Measurements from ENCODE around the gene USP22.

USP22 gene

DNA sequence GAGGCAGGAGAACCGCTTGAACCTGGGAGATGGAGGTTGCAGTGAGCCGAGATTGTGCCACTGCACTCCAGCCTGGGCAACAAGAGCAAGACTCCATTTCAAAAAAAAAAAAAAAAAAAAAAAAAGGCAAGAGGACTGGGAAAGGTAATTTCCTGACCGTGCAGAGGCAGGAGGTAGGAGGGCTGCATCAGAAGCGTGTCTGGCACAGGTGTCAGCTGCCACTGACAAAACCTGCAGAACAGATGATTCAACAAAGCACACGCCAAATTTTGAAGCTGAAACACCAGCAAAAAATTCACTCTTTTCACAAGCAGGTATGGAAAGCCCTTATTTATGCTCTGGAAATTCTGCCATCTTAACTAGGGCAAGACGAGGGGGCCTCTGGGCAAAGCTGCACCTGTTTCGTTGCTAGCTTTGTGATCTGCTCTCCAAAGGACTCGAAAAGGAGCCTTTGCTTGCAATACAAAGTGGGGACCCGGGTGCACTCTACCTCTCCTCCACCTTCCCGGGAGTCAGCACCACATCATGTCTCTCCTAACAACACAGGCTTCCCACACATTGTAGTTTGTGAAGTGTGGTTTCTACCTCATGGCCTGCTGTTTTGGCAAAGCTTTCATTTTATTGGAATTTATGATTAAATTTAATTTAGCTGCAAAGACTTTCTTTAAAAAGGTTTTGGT, 33.7 kb downstream of the USP22 start:
- no peak for DNase-seq (ENCODE audit: low read depth)
- H3K4me3 ChIP-seq (ENCODE audit: low read depth, low read length), result no peak overlapping the region
- in situ Hi-C loops (cut with HindIII; ENCODE audit: low sequenced_read_pairs), result loop anchor here (5.0 kb wide), 1 partner anchor 102 kb away; no protein-coding TSS in a partner anchor
- TF ChIP-seq CTCF (IDR thresholded peaks at IDR 0.05; ENCODE audit: low read depth, low read length, missing control alignments), result no peak

GRCh38 chr17:21008160-21008915, 34.5 kb downstream of the USP22 start:
- no peak for DNase-seq (ENCODE audit: low read depth)
- in situ Hi-C loops (cut with HindIII; ENCODE audit: low sequenced_read_pairs), result loop anchor here (5.0 kb wide), 1 partner anchor 101 kb away; no protein-coding TSS in a partner anchor
- H3K4me3 ChIP-seq (ENCODE audit: low read depth, low read length), result no peak overlapping the region
- TF ChIP-seq CTCF (IDR thresholded peaks at IDR 0.05; ENCODE audit: low read depth, low read length, missing control alignments), result no peak

- DNase-seq (ENCODE audit: low read depth), result no peak
- in situ Hi-C loops (cut with HindIII; ENCODE audit: low sequenced_read_pairs), result loop anchor here (5.0 kb wide), 1 partner anchor 100 kb away; no protein-coding TSS in a partner anchor
- no peak for TF ChIP-seq CTCF (IDR thresholded peaks at IDR 0.05; ENCODE audit: low read depth, low read length, missing control alignments)
- no peak overlapping the region for H3K4me3 ChIP-seq (ENCODE audit: low read depth, low read length)
Observed at GRCh38 chr17:21007646-21008045, 35.2 kb downstream of the USP22 start.

DNA sequence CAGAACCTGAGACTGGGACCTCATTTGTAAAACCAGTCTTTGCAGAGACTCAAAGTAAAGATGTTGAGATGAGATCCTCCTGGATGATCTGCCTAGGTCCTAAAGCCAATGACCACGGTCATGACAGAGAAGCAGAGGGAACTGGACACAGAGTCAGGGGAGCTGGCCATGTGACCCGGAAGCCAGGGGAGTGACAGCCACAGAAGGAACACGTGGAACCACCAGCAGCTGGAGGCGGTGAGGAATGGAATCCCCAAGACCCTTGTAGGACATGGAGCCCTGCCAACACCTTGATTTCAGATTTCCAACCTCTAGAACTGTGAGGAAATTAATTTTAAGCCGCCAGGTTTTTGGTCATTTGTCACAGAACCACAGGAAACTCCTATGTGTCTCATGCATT, 37.0 kb downstream of the USP22 start:
- no peak overlapping the region for H3K4me3 ChIP-seq (ENCODE audit: low read depth, low read length)
- in situ Hi-C loops (cut with HindIII; ENCODE audit: low sequenced_read_pairs), result loop anchor here (5.0 kb wide), 1 partner anchor 99 kb away; no protein-coding TSS in a partner anchor
- no peak for TF ChIP-seq CTCF (IDR thresholded peaks at IDR 0.05; ENCODE audit: low read depth, low read length, missing control alignments)
- DNase-seq (ENCODE audit: low read depth), result no peak

DNA sequence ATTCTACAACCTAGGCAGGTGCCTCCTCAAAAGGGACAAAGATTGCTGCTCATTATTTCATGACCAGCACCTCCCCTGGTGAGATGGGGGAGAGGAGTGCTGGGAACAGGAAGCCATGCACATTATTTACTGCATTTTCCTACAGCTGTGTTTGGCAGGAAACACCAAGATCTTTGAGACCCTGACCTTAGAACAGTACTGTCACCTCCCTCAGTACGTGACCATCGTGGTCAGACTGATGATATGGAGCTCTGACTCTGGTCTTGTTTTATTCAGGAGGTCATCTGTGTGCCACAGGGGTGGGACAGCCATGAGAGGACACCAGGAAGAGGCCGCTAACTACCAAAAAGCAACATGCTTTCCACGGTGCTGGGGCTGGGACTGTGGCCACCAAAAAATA, 37.4 kb downstream of the USP22 start:
- in situ Hi-C loops (cut with HindIII; ENCODE audit: low sequenced_read_pairs), result loop anchor here (5.0 kb wide), 1 partner anchor 98 kb away; no protein-coding TSS in a partner anchor
- TF ChIP-seq CTCF (IDR thresholded peaks at IDR 0.05; ENCODE audit: low read depth, low read length, missing control alignments), result no peak
- DNase-seq (ENCODE audit: low read depth), result no peak
- no peak overlapping the region for H3K4me3 ChIP-seq (ENCODE audit: low read depth, low read length)

DNA sequence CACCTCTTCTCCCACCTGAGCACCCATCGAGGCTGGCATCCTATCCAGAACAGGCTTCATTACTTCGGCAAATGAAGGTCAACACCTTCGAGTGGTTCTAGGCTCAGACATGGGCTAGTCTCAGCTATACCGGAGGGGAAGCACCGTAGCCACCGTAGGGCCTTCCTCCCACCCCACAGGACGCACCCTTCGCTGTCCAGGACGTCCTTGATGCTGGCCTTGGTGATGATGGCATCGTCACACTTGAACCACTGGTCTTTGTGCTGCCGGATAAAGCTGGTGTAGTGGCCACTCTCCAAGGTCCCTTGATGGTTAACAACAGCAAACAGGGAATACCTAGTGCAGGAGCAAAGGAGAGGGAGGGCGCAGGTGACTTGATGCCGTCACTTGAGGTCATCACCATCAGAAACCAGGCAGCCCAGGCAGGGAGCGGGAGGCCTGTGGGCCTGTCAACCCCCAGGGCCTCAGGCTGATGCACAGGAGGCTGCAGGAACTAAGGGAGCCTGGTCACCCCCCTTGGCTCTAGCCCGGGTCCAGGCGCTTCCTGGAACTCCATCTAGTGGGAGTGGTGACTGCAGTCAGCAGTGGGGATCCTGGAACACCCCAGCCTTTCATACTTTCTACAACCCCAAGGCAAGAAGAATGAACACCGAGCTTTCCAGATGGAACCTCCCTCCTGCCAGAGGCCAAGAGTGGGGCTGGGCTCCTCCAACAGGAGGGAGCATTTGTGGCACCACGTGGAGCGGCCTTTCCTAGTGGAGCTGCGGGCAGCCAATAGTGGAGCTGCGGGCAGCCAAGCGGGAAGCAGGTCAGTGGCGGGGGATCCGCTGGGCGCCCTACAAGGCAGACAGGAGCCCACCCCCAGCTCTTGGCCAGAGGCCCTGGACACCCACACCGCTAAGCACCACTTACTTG, 38.5 kb downstream of the USP22 start:
- no peak for DNase-seq (ENCODE audit: low read depth)
- no peak for TF ChIP-seq CTCF (IDR thresholded peaks at IDR 0.05; ENCODE audit: low read depth, low read length, missing control alignments)
- in situ Hi-C loops (cut with HindIII; ENCODE audit: low sequenced_read_pairs), result no loop called here
- H3K4me3 ChIP-seq (ENCODE audit: low read depth, low read length), result no peak overlapping the region

Data from astrocyte of the cerebellum (primary cell).